Aorta (tissue), 5 donors: ENCODE results near the gene RASA3. TPM values are rescaled to one million over a fixed set of nuclear protein-coding genes. Genes with fewer than 3 reads are reported as not detected.
A peak's percentile ranks its signal among the peaks of the same experiment; 100 is the strongest.

Source experiments
- ATAC-seq: fragments of 200-7000 bp; cut with Tn5 transposase; one replicate; pipeline ENCODE4 v1.9.1; 2022; ENCODE audit warnings: moderate library complexity; ENCODE audit not compliant: low FRiP score
- DNase-seq, 2 donors: peaks; one replicate each; pipeline ENCODE4 v3.0.0-alpha.2; 2020
- H3K27ac ChIP-seq, 2 donors: one replicate each; pipeline ENCODE4 v1.5.1; 2013; ENCODE audit warnings: low read length in 2 of 2, mild to moderate bottlenecking in 2 of 2, moderate library complexity in 2 of 2, control low read depth in 1 of 2, inconsistent platforms in 1 of 2, low read depth in 1 of 2
- H3K27me3 ChIP-seq, 2 donors: one replicate each; pipeline ENCODE4 v1.6.1; 2013; ENCODE audit warnings: control low read depth in 1 of 2, low read length in 1 of 2, mild to moderate bottlenecking in 1 of 2, moderate library complexity in 1 of 2; ENCODE audit not compliant: insufficient read depth in 2 of 2, control insufficient read depth in 1 of 2
- H3K36me3 ChIP-seq, 2 donors: one replicate each; pipeline ENCODE4 v1.6.1; 2013; ENCODE audit warnings: control low read depth in 1 of 2, low read length in 1 of 2, mild to moderate bottlenecking in 1 of 2; ENCODE audit not compliant: insufficient read depth in 2 of 2, control insufficient read depth in 1 of 2
- H3K4me1 ChIP-seq, 2 donors: one replicate each; pipeline ENCODE4 v1.6.1; 2013; ENCODE audit warnings: low read length in 2 of 2, control low read depth in 1 of 2, mild to moderate bottlenecking in 1 of 2, moderate library complexity in 1 of 2; ENCODE audit not compliant: insufficient read depth in 2 of 2, control insufficient read depth in 1 of 2
- H3K4me3 ChIP-seq, 2 donors: one replicate each; pipeline ENCODE4 v1.5.1; 2013; ENCODE audit warnings: low read length in 2 of 2, control low read depth in 1 of 2, mild to moderate bottlenecking in 1 of 2
- H3K9me3 ChIP-seq: one replicate; pipeline ENCODE4 v1.6.1; 2013; ENCODE audit warnings: mild to moderate bottlenecking, low read length; ENCODE audit not compliant: control insufficient read depth
- WGBS, 2 donors: extraction: QIAGEN DNeasy Blood & Tissue Kit; methylation state at CpG; one replicate each; pipeline ENCODE4 v1.1.7; 2013; 5-methylcytosine and 5-hydroxymethylcytosine counted together
- intact Hi-C, 2 donors: fragments of 100-400 bp; cut with DNase I; formaldehyde crosslinking; loops; one replicate each; pipeline versions ENCODE4 v1.14.2 to v1.15.0; 2022
- polyA plus RNA-seq, 2 donors: library from polyadenylated mRNA; stranded (reverse); fragments of 200-250 nt; gene quantifications; one replicate each; pipeline ENCODE4 v1.2.3, GENCODE V29; 2013
- total RNA-seq, 2 donors: library from RNA; stranded (reverse); fragmentation: NEBNext Ultra II Directional; extraction: Animal tissue kit (Norgen Biotek cat#: 25700); gene quantifications; one replicate each; pipeline ENCODE4 v1.2.1, GENCODE V29; 2021
- donor health status: healthy with polysubstance abuse.
- donor health status: Bipolar disorder and iron deficiency.
- donor health status: DM: no; HTN: no; CAD: no.
- donor health status: DM: no; HTN: no; CAD: no.
- donor health status: DM: yes; HTN: yes; CAD: no.

RASA3 gene
- total and polyA plus RNA-seq, 4 donors = 8.1 to 42.3 (median 28.9) TPM

GRCh38 chr13:113962975-113963374 is 169.4 kb downstream of the RASA3 start:
- no peak for ATAC-seq
- H3K27ac ChIP-seq = no peak overlapping the region
- H3K36me3 ChIP-seq = no peaks in the 10 kb centered on the region
- H3K27me3 ChIP-seq = no peaks in the 10 kb centered on the region
- 96 to 98% methylated on average over 15 to 17 of the region's 17 CpGs for WGBS, 2 donors
- intact Hi-C loops = no loop called here
- H3K4me3 ChIP-seq = no peak overlapping the region
- DNase-seq = peak; percentile 14 to 62
- no peaks in the 10 kb centered on the region for H3K9me3 ChIP-seq
- H3K4me1 ChIP-seq = no peaks in the 10 kb centered on the region

- intact Hi-C loops = no loop called here
- Histone ChIP-seq H3K27ac (no peak overlapping the region), H3K36me3 (no peaks in the 10 kb centered on the region), H3K9me3 (no peaks in the 10 kb centered on the region), H3K27me3 (no peaks in the 10 kb centered on the region), H3K4me3 (no peak overlapping the region), H3K4me1 (no peaks in the 10 kb centered on the region)
- WGBS, 2 donors = 80 to 86% methylated on average over 11 of the region's 11 CpGs
- DNase-seq = peak; percentile 42 to 55
- ATAC-seq = no peak
Measured at GRCh38 chr13:113962386-113962785, 170.0 kb downstream of the RASA3 start.

- Histone ChIP-seq H3K4me1 (no peaks in the 10 kb centered on the region), H3K36me3 (no peaks in the 10 kb centered on the region), H3K4me3 (no peak overlapping the region), H3K9me3 (no peaks in the 10 kb centered on the region), H3K27me3 (no peaks in the 10 kb centered on the region), H3K27ac (no peak overlapping the region)
- intact Hi-C loops = no loop called here
- DNase-seq = peak in 1 of 2 donors; percentile 6
- ATAC-seq = no peak
- 78 to 87% methylated on average over 6 of the region's 6 CpGs for WGBS, 2 donors
Measured at GRCh38 chr13:113960276-113960948, 172.0 kb downstream of the RASA3 start.

GRCh38 chr13:113959198-113959597 is 173.2 kb downstream of the RASA3 start:
- H3K4me1 ChIP-seq = no peaks in the 10 kb centered on the region
- 83 to 87% methylated on average over 1 of the region's 1 CpG for WGBS, 2 donors
- no peaks in the 10 kb centered on the region for H3K36me3 ChIP-seq
- H3K27ac ChIP-seq = no peak overlapping the region
- H3K27me3 ChIP-seq = no peaks in the 10 kb centered on the region
- no peak for ATAC-seq
- no peak for DNase-seq
- intact Hi-C loops = no loop called here
- H3K4me3 ChIP-seq = no peak overlapping the region
- H3K9me3 ChIP-seq = no peaks in the 10 kb centered on the region

GRCh38 chr13:113958373-113958772 is 174.1 kb downstream of the RASA3 start:
- Histone ChIP-seq H3K4me3 (no peak overlapping the region), H3K4me1 (no peaks in the 10 kb centered on the region), H3K9me3 (no peaks in the 10 kb centered on the region), H3K27me3 (no peaks in the 10 kb centered on the region), H3K27ac (no peak overlapping the region), H3K36me3 (no peaks in the 10 kb centered on the region)
- intact Hi-C loops = no loop called here
- ATAC-seq (no peak), DNase-seq (no peak)
- WGBS, 2 donors = 94 to 95% methylated on average over 22 of the region's 22 CpGs

- H3K27ac ChIP-seq = no peak overlapping the region
- H3K36me3 ChIP-seq = no peaks in the 10 kb centered on the region
- intact Hi-C loops = no loop called here
- ATAC-seq (peak; percentile 21), DNase-seq (peak; percentile 14 to 65)
- H3K4me3 ChIP-seq = no peak overlapping the region
- H3K27me3 ChIP-seq = no peaks in the 10 kb centered on the region
- no peaks in the 10 kb centered on the region for H3K4me1 ChIP-seq
- H3K9me3 ChIP-seq = no peaks in the 10 kb centered on the region
- 92 to 94% methylated on average over 14 of the region's 14 CpGs for WGBS, 2 donors
Measured at GRCh38 chr13:113956571-113956970, 175.9 kb downstream of the RASA3 start.

- DNase-seq (peak in 1 of 2 donors; percentile 43), ATAC-seq (no peak)
- Histone ChIP-seq H3K27me3 (no peaks in the 10 kb centered on the region), H3K4me3 (no peak overlapping the region), H3K4me1 (no peaks in the 10 kb centered on the region), H3K36me3 (no peaks in the 10 kb centered on the region), H3K9me3 (no peaks in the 10 kb centered on the region), H3K27ac (no peak overlapping the region)
- intact Hi-C loops = no loop called here
- 94 to 98% methylated on average over 27 of the region's 27 CpGs for WGBS, 2 donors
Measured at GRCh38 chr13:113955691-113956090, 176.7 kb downstream of the RASA3 start.

GRCh38 chr13:113955235-113955634 is 177.2 kb downstream of the RASA3 start:
- ATAC-seq = no peak
- no peaks in the 10 kb centered on the region for H3K36me3 ChIP-seq
- no peaks in the 10 kb centered on the region for H3K27me3 ChIP-seq
- no peak overlapping the region for H3K27ac ChIP-seq
- WGBS, 2 donors = 96 to 98% methylated on average over 29 of the region's 29 CpGs
- no peaks in the 10 kb centered on the region for H3K4me1 ChIP-seq
- H3K9me3 ChIP-seq = no peaks in the 10 kb centered on the region
- no peak overlapping the region for H3K4me3 ChIP-seq
- DNase-seq = peak; percentile 34 to 55
- intact Hi-C loops = no loop called here

GRCh38 chr13:113954046-113954835 is 178.2 kb downstream of the RASA3 start:
- Histone ChIP-seq H3K4me3 (no peak overlapping the region), H3K36me3 (no peaks in the 10 kb centered on the region), H3K27me3 (no peaks in the 10 kb centered on the region), H3K27ac (no peak overlapping the region), H3K9me3 (no peaks in the 10 kb centered on the region), H3K4me1 (no peaks in the 10 kb centered on the region)
- DNase-seq (peak; percentile 30 to 41), ATAC-seq (no peak)
- 87 to 89% methylated on average over 20 of the region's 20 CpGs for WGBS, 2 donors
- intact Hi-C loops = no loop called here
